NCI-H2196 (cell line): Measurements from ENCODE around the gene PLXNB3.
A peak's percentile ranks its signal among the peaks of the same experiment; 100 is the strongest.

ENCODE experiments used
- DNase-seq: peaks from one replicate; lab custom pipeline; 2025; ENCODE audit not compliant: unreplicated experiment; lab: John Stamatoyannopoulos, UW

PLXNB3 gene

GRCh38 chrX:153750127-153750774 is 13.8 kb upstream of the PLXNB3 start:
- DNase-seq, result no peak

GRCh38 chrX:153755136-153755535 is 8.9 kb upstream of the PLXNB3 start:
- DNase-seq, result no peak

GRCh38 chrX:153761863-153762262 is 2.2 kb upstream of the PLXNB3 start:
- DNase-seq, result no peak

GRCh38 chrX:153762626-153763173 is 1.3 kb upstream of the PLXNB3 start:
- DNase-seq, result no peak

GRCh38 chrX:153763298-153763932 is 634 bp upstream of the PLXNB3 start:
- DNase-seq, result no peak

- DNase-seq, result no peak
Observed at GRCh38 chrX:153764786-153765137, 713 bp downstream of the PLXNB3 start.

- DNase-seq, result peak; percentile 11
Observed at GRCh38 chrX:153765138-153766079, 1.4 kb downstream of the PLXNB3 start.

- no peak for DNase-seq
Observed at GRCh38 chrX:153766098-153766817, 2.2 kb downstream of the PLXNB3 start.

GRCh38 chrX:153766871-153767673 is 3.0 kb downstream of the PLXNB3 start:
- no peak for DNase-seq

GRCh38 chrX:153767674-153768055 is 3.6 kb downstream of the PLXNB3 start:
- no peak for DNase-seq

- no peak for DNase-seq
Observed at GRCh38 chrX:153768311-153769157, 4.5 kb downstream of the PLXNB3 start.

GRCh38 chrX:153769158-153769864 is 5.3 kb downstream of the PLXNB3 start:
- no peak for DNase-seq

- no peak for DNase-seq
Observed at GRCh38 chrX:153769865-153770600, 6.0 kb downstream of the PLXNB3 start.

GRCh38 chrX:153770601-153771414 is 6.8 kb downstream of the PLXNB3 start:
- no peak for DNase-seq

- no peak for DNase-seq
Observed at GRCh38 chrX:153771415-153772315, 7.6 kb downstream of the PLXNB3 start.
